ENCODE data around the gene PIF1. TPM values are rescaled to one million over a fixed set of nuclear protein-coding genes. Genes with fewer than 3 reads are reported as not detected.

Gene PIF1
- total RNA-seq, 1 experiment from 2014 or later = 51.5 TPM

- no peak for TF ChIP-seq CTCF (IDR thresholded peaks at IDR 0.05; ENCODE audit: unreplicated experiment)
- CTCF ChIA-PET = no interaction called here
- H3K27ac Mint-ChIP-seq (ENCODE audit: unreplicated experiment) = peak within 1 kb of the TSS; percentile 52
- H3K9me3 Mint-ChIP-seq (ENCODE audit: low read depth, unreplicated experiment) = no peaks in the 10 kb centered on the region
- peaks cover 89% of the 10 kb centered on the region for H3K27me3 Mint-ChIP-seq (ENCODE audit: unreplicated experiment)
- BruUV-seq (replicated peaks) = no TSS peak
- intact Hi-C loops (cut with micrococcal nuclease; ENCODE audit: unreplicated experiment) = no loop called here
- H3K4me3 Mint-ChIP-seq (ENCODE audit: low read depth, unreplicated experiment) = peak within 1 kb of the TSS; percentile 72
- no peaks in the 10 kb centered on the region for H3K4me1 Mint-ChIP-seq (ENCODE audit: low read depth, unreplicated experiment)
- peak; percentile 24 for DNase-seq
- H3K36me3 Mint-ChIP-seq (ENCODE audit: insufficient read depth, unreplicated experiment) = peaks cover 13% of the 10 kb centered on the region
Observed at GRCh38 chr15:64775551-64776401, 49.7 kb downstream of the PIF1 start, which contains the start of gene RBPMS2. Gene RBPMS2 (minus strand): TSS chr15:64775589. CDS start chr15:64775319, 270 bp downstream.

GRCh38 chr15:64774629-64775493 is 50.6 kb downstream of the PIF1 start:
- Mint-ChIP-seq H3K36me3 (ENCODE audit: insufficient read depth, unreplicated experiment) (peaks cover 13% of the 10 kb centered on the region), H3K27ac (ENCODE audit: unreplicated experiment) (no peak overlapping the region), H3K9me3 (ENCODE audit: low read depth, unreplicated experiment) (no peaks in the 10 kb centered on the region), H3K4me3 (ENCODE audit: low read depth, unreplicated experiment) (peak overlapping the region; percentile 72), H3K27me3 (ENCODE audit: unreplicated experiment) (peaks cover 94% of the 10 kb centered on the region), H3K4me1 (ENCODE audit: low read depth, unreplicated experiment) (no peaks in the 10 kb centered on the region)
- no TSS peak for BruUV-seq (replicated peaks)
- intact Hi-C loops (cut with micrococcal nuclease; ENCODE audit: unreplicated experiment) = no loop called here
- no peak for TF ChIP-seq CTCF (IDR thresholded peaks at IDR 0.05; ENCODE audit: unreplicated experiment)
- CTCF ChIA-PET = no interaction called here
- DNase-seq = peak; percentile 25

- BruUV-seq (replicated peaks) = no TSS peak
- H3K27me3 Mint-ChIP-seq (ENCODE audit: unreplicated experiment) = peaks cover 90% of the 10 kb centered on the region
- intact Hi-C loops (cut with micrococcal nuclease; ENCODE audit: unreplicated experiment) = no loop called here
- no peak overlapping the region for H3K27ac Mint-ChIP-seq (ENCODE audit: unreplicated experiment)
- H3K4me3 Mint-ChIP-seq (ENCODE audit: low read depth, unreplicated experiment) = peak overlapping the region; percentile 72
- CTCF ChIA-PET = no interaction called here
- no peak for TF ChIP-seq CTCF (IDR thresholded peaks at IDR 0.05; ENCODE audit: unreplicated experiment)
- H3K36me3 Mint-ChIP-seq (ENCODE audit: insufficient read depth, unreplicated experiment) = peaks cover 13% of the 10 kb centered on the region
- H3K4me1 Mint-ChIP-seq (ENCODE audit: low read depth, unreplicated experiment) = no peaks in the 10 kb centered on the region
- H3K9me3 Mint-ChIP-seq (ENCODE audit: low read depth, unreplicated experiment) = no peaks in the 10 kb centered on the region
- no peak for DNase-seq
Observed at GRCh38 chr15:64774037-64774628, 51.3 kb downstream of the PIF1 start.

- intact Hi-C loops (cut with micrococcal nuclease; ENCODE audit: unreplicated experiment) = no loop called here
- BruUV-seq (replicated peaks) = no TSS peak
Observed at GRCh38 chr15:64773606-64774005, 51.8 kb downstream of the PIF1 start.

More at GRCh38 chr15:64773606-64774005, 51.8 kb downstream of the PIF1 start:
- CTCF ChIA-PET = no interaction called here
- Mint-ChIP-seq H3K9me3 (ENCODE audit: low read depth, unreplicated experiment) (no peaks in the 10 kb centered on the region), H3K36me3 (ENCODE audit: insufficient read depth, unreplicated experiment) (peaks cover 13% of the 10 kb centered on the region), H3K27me3 (ENCODE audit: unreplicated experiment) (peaks cover 85% of the 10 kb centered on the region), H3K4me1 (ENCODE audit: low read depth, unreplicated experiment) (no peaks in the 10 kb centered on the region), H3K27ac (ENCODE audit: unreplicated experiment) (no peak overlapping the region), H3K4me3 (ENCODE audit: low read depth, unreplicated experiment) (no peak overlapping the region)
- DNase-seq = no peak
- TF ChIP-seq CTCF (IDR thresholded peaks at IDR 0.05; ENCODE audit: unreplicated experiment) = no peak
